CD4-positive, alpha-beta T cell treated with Interleukin-10 for 1 hour (primary cell): Measurements from ENCODE around the gene SCYGR3.
A peak's percentile ranks its signal among the peaks of the same experiment; 100 is the strongest.
"Not testable (repeated sequence)": the region's sequence is repeated elsewhere in the genome, so short reads cannot be mapped to it uniquely, and the experiment has no call there.

Source experiments
- DNase-seq: peaks from one replicate; pipeline ENCODE4 v3.0.0-alpha.2; 2020

Gene SCYGR3

DNA sequence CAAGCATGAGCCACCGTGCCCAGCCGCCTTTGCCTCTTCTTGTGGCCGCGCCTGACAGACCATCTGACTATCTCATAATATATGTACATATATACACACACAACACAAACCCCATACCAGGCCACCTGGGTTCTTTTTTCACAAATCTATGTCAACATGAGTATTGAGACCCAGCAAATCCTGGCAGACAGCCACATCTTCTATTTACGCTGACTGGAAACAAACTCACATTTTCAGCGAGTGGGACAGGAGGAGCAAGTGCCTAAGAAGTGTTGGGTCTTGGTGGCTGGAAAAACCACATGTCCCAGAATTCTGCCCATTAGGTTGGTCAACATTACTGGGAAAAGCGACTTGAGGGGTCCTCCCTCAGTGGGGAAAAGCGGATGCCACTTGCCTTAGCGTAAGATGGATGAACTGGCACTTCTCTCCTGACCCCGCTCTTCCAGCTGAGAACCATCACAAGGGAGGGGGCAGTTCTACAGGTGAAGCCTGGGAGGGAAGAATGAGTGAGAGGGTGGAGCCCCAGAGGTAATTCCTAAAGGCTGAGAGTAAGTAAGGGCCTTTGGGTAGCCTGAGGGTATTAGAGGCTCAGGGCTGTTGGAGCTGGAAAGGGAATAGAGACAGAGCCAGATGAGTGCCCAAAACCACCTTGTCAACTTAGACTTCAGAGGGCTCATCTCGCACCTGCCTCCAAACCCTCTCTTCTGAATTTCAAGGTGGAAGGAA is 1.9 kb downstream of the SCYGR3 start:
- no peak for DNase-seq

DNA sequence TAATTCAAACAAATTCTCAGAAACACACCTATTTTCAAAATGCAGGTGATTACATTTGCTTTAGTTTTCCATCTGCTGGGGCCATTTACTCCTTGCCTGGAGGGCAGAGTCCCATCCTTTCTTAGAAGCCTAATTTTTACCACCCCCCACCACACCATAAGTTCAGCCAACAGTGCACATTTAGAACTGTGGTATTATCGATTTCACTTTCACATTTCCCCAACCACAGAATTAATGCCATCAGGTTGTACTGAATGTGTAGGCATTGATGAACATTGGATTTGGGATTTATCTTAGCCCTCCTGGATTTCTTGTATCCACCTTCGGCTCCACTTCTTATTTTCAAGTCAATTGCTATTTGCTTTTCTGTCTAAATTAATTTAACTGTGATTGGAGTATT is 4.5 kb downstream of the SCYGR3 start:
- no peak for DNase-seq

DNA sequence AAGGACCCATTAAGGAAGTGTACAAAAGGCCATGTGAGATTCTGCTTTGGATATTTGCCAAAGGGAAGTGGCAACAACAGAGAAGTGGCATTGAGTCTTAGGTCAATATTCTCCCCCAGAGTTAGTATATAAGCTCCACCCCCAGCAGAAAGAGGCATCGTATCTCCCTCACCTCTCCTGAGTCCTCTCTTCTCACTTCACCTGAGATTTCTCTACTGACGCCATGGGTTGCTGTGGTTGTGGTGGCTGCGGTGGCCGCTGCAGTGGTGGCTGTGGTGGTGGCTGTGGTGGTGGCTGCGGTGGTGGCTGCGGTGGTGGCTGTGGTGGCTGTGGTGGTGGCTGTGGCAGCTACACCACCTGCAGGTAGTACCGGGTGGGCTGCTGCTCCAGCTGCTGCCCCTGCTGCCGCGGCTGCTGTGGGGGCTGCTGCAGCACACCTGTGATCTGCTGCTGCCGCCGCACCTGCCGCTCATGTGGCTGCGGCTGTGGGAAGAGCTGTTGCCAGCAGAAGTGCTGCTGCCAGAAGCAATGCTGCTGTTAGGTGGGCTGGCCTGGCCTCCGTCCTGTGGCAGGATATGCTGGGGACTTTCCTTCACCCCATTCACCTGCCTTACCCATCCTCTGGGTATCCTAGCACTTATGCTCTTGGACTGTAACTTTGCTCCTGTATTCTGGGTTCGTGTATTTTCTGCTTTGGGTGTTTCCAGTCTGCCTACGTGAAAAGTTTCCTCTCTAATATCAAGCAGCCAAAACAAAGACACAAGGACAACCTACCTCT is 5.9 kb downstream of the SCYGR3 start:
- peak; percentile 45 for DNase-seq

DNA sequence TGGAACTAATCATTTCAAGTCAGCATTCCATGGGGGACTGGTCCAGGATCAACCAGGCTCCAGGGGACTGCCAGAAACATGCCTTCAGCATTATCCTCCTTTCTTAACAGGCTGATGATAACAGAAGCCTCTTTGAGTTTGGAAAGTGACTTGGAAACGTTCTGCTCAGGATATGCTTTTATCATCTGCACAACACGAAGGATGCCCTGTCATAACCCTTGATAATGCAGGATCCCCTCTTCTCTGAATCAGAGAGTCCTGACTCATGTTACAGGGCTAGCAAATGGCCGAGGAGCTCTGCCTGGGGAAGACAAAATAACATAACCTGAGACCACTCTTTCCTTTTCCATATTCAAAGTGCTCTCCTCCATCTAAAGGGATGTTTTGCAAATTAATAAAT is 6.7 kb downstream of the SCYGR3 start:
- no peak for DNase-seq

DNA sequence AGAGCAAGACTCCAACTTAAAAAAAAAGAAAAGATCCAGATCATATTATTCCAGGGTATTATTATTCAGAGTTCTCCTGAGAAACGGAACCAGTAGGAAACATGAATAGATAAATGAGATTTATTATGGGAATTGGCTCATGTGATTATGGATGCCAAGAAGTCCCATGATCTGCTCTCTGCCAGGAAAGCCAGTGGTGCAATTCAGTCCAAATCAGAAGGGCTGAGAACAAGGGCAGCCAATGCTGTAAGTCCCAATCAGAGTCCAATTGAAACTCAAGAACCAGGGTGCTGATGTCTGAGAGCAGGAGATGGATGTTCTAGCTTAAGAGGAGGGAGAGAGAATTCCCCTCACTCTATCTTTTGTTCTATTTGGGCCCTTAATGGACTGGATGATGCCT is 8.2 kb downstream of the SCYGR3 start:
- DNase-seq, result no peak

DNA sequence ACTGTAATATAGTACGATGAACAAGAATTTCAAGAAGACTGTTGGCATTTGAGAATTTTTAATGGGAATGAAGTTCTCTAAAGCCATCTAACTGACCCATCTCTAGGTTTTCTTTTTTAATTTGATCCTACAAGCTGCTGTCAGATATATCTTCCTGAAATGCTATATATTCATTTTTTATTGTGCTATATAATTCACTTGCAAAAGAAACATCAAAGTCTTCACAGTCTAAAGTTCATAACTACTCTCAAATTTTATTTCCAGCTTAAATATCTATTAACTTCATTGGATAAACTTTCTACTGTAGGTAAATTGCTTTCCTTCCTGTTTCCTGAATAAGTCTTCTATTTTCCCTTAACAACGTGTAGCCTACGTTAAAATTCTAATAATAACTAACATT is 12.3 kb downstream of the SCYGR3 start:
- DNase-seq, result no peak

DNA sequence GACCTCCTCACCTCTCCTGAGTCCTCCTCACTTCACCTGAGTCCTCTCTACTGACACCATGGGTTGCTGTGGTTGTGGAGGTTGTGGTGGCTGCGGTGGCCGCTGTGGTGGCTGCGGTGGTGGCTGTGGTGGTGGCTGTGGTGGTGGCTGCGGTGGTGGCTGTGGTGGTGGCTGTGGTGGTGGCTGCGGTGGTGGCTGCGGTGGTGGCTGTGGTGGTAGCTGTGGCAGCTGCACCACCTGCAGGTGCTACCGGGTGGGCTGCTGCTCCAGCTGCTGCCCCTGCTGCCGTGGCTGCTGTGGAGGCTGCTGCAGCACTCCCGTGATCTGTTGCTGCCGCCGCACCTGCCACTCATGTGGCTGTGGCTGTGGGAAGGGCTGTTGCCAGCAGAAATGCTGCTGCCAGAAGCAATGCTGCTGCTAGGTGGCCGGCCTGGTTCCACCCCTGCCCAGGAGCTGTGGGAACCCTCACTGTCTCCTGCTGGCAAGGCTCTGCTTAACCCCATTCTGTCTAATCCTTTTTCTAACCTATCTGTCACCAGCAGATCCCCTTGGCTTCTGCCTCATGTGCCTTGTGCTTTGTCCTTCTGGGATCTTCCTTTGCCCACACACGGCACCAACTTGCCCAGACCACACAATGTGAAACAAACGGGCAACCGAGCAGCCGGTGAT is 15.7 kb downstream of the SCYGR3 start, which contains the start of gene SCYGR2:
TSS of gene SCYGR2 (plus strand) at position 59 of the 669 bp plus-strand sequence. CDS start at position 59, 0 bp downstream.
- not testable (repeated sequence) for DNase-seq

DNA sequence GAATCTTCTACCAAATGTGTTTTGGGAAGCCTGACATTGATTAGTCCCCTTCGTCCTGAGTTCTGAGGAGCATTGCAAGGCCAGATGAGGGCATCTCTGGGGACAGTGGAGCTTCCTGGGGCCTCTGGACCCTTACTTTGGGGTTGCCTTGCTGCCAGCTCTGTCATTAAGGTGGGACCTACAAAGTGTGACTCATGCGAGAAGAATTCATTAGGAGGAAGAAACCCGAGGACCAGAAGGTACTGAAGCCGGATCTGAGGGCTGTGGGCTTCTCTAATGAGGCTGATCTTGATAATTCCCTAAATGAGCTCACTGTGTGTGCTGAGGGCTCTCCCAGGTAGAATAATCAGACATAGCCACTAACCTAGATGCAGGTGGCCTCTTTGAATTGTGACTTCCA is 16.6 kb downstream of the SCYGR3 start:
- DNase-seq, result no peak

DNA sequence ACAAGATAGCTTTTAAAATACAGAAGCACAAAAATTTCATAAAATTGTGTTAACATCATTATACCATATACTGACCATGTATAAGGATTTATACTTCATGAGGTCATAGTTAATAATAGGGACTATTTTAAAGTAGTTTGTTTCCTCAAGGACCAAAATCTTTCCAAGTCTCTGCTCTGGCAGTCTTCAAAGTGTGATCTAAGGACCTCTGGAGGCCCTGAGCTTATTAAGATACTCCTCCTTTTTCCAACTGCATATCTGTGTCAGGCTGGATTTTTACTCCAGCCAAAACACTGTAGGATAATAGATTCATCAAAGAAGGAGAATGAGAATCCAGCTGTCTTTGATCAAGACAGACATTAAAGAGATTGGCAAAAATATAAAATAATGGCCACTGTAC is 17.6 kb downstream of the SCYGR3 start:
- no peak for DNase-seq

DNA sequence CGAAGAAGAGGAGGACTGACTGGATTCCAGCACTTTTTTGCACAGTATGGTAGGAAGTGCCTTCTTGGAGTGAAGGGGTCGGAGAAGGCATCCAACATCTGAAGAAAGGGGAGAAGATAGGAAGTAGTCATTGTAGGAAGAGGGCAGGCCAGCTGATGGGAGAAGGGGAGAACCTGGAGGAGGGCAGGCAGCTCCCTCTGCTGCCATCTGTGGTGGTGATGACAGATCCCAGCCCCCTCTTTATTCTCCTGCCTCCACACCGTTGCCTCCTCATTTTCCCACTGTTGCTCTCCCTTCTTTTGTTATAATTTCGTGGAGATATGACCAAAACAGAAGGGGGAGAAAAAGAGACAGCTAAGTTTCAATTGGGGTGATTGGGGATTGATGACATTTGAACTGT is 18.8 kb downstream of the SCYGR3 start:
- no peak for DNase-seq

DNA sequence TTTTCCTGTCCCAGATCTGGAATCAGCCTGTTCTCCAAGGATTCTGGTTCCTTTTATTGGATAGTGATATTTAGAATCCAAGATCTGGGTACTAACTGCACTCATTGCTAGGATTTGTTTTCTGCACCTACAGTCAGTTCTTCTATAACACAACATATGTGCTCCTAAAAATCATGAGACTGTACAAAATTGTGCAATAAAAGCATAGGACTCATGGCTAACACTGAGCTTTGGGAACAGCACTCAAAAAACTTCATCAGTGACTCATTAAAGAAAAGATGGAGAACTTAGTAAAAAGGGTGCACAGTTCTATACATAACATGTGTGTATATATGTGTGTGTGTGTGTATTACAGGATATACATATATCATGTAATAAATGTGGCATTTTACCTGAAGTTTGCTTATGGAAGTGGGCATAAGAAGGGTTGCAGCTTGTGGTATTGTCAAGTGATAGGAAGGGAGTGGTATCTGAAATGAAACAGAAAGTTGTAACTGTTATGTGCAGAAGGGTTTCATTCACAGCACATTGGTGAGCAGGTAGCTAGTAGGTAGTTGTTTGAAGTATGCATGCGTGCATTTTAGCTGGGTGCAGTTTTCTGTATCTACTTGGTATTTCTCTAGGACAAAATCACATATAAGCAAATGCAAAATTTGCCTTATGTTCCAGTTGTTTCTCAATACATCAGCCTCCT is 21.8 kb downstream of the SCYGR3 start:
- no peak for DNase-seq

DNA sequence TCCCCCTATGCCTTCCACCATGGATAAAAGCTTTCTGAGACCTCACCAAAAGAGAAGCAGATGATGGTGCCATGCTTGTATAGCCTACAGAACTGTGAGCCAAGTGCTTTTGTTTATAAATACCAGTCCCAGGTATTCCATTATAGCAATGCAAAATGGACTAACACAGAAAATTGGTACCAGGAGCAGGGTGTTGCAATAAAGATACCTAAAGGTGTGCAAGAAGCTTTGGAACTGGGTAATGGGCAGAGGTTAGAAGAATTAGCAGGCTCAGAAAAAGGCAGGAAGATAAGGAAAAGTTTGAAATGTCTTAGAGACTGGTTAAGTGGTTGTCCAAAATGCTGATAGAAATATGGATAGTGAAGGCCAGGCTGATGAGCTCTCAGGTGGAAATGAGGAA is 32.3 kb downstream of the SCYGR3 start:
- no peak for DNase-seq

DNA sequence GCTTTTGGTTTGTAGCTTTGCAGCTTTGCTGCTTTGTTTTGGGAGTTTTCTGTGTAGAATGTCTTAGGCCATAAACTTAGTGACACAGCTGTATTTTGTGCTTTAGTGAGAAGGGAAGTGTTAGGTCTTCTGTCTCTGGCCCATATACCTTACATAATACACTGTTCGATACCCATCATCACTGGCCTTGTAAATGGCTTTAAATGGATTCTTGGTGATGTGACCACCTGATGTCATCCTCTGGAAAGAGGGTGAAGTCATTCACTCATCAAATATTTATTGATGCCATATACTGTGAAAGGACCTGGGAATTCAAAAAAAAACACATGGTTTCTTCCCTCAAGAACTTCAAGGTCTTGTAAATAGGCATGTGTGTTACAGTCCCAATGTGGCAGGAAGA is 34.8 kb downstream of the SCYGR3 start:
- no peak for DNase-seq

DNA sequence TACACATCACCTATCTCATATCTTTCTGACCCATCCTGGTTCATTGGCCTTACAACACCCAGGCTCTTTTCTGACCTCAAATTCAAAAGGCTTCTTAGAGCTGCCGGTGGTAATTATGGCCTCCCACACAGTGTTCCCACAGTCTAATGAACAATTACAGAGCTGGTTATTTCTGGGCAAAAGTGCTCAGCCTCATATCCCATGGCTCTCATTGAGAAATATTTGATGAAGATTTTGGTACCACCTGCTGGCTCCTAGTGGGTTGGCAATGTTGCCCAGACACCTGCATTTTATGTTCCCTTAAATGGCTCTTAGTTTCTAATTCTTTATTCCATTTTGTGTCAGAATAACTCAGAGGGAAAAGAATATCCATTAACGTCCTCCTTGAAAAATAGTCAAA is 36.0 kb downstream of the SCYGR3 start:
- DNase-seq, result no peak

DNA sequence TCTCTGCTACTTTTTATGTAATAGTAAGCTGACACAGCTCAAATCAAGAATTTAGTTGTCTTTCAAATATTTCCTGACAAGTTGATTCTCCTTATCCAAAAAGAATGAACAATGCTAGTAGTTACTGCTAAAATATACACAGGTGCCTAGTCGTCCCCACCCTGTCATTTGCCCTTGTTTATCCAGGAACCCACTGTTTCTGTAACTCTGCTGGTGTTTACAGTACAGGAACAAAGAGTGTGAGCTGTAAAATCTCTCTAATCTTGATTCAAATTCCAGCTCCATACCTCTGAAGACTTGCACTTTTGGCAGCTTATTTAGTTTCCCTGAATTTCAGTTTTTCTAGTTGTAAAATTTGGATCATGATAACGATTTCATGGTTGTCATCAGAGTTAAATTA is 37.1 kb downstream of the SCYGR3 start:
- DNase-seq, result no peak

DNA sequence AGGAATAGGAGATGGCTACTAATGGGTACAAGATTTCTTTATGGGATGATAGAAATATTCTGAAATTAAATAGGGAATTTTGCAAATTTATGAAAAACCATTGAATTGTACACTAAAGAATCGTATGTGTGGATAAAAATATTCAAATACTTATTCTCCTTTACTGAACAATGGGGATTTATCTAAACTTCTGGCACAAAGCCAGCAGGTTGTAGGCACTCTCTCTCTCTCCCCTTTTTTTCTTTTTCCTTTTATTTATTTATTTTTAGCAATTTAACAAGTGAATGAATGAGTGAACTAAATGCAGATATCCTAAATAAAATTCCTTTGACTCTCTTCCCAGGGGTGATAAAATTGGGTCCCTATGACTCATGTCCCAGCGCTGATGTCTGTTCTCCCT is 37.8 kb downstream of the SCYGR3 start:
- no peak for DNase-seq

DNA sequence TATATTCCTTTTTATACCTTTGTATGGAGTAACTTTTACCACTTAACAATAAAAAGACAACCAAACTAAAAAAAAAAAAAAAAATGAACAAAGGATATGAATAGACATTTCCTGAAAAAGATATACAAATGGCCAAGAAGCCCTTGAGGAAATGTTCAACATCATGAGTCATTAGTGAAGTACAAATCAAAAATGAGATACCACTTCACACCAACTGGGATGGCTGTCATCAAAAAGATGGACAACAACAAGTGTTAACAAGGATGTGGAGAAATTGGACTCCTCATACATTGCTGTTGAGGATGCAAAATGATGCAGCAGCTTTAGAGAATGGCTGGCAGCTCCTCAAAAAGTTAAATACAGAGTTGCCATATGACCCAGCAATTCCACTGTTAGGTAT is 38.5 kb downstream of the SCYGR3 start:
- no peak for DNase-seq

DNA sequence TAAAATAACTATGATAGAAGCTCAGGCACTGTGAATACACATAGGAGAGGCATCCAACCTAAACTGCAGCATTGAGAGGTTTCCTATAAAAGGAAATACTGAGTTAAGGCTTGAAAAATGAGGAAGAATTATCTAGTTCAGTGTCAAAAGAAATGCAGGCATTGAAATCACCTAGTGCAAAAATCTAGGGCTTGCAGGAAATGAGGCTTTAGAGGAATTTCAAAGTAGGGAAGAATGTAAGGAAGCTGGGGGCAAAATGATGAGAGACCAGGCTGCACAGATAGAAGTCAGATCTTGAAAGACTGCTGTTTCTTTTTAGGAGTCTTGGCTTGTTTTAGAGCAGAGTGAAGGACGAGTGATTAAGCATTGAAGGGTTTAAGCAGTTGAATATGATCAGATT is 44.0 kb downstream of the SCYGR3 start:
- no peak for DNase-seq

DNA sequence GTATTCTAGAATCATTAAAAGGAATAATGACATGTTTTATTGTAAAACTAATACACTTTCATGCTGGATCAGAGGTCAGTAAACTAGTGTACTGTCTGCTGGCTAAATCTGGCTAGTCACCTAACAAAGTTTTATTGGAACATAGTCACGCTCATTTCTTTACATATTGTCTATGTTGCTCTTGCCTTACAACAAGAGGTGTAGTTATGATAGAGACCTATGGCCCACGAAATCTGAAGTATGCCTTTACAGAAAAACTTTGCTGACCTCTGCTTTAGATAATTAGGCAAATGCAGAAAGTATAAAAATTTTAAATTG is 45.8 kb downstream of the SCYGR3 start:
- DNase-seq, result no peak

DNA sequence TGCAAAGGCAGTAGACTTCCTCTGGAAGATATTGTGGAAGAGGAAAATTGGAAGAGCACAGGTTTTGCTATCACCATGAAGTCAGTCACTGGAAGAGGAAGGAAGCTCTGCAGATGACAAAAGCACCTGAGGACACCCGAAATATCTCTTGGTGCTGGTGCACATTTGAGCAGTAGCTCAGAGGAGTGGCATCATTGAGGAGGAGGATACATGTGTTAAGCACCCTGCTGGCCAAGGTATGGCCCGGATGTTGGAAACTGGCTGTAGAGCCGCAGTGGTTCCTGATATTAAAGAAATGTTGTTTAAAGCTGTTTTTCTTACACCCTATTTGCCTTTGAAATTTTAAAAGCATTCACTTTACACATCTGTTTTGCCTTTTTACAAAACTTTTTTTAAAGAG is 48.6 kb downstream of the SCYGR3 start:
- DNase-seq, result no peak

DNA sequence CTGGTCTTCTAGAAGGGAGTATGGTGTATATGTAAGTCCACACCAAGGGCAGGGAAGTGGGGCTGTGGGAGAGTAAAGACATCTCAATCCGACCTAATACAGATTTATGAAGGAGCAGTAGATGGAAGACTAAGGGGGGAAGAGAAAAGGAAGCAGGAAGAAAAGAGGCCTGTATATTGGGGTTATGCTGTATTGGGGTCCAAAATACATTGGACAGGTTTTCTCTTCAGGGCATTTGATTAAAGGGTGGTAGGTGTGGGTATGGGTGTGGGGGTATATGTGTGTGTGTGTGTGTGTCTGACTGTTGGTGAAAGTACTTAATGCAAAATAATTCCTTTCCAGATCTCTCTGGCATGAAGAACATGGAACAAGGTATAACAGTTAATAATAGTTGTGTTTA is 49.6 kb downstream of the SCYGR3 start:
- no peak for DNase-seq
